Measurements from ENCODE around the gene KCTD13. TPM values are rescaled to one million over a fixed set of nuclear protein-coding genes. Genes with fewer than 3 reads are reported as not detected.

Gene KCTD13, protein sequence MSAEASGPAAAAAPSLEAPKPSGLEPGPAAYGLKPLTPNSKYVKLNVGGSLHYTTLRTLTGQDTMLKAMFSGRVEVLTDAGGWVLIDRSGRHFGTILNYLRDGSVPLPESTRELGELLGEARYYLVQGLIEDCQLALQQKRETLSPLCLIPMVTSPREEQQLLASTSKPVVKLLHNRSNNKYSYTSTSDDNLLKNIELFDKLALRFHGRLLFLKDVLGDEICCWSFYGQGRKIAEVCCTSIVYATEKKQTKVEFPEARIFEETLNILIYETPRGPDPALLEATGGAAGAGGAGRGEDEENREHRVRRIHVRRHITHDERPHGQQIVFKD
- total RNA-seq, result 10 to 100 TPM; 15.5 to 71.2 (median 24.4) TPM

DNA sequence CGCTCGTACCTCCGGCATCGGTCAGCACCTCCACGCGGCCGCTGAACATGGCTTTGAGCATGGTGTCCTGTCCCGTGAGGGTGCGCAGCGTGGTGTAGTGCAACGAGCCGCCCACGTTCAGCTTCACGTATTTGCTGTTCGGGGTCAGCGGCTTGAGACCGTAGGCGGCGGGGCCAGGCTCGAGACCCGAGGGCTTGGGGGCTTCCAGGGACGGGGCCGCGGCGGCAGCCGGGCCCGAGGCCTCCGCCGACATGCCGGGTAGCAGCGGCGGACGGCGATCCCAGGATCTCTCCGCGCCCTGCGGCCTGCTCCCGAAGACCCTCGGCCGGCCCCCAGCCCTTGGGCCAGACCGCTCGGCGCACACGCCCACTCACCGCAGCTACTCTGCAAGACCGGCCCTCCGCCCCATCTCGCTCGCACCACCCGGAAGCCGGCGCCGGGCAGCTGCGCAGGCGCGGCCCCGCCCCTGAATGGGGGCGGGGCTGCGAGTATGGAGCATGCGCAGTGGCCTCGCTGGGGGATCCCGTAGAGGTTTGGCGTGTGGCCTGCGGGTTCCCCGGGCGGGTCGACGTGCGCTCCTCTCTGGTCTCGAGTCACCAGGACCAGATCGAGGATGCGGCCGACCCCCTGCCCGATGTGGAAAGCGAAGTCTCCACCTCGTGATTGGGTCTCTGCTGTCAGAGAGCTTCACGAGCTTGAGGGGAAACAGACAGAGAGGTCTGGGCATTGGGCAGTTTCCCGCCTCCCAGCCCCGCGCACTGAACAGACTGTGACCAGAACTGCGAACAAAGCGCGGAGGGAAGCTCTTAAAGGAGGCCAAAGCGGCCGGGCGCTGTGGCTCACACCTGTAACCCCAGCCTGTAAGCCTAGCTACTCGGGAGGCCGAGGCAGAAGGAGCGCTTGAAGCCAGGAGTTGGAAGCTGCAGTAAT is at the start of gene KCTD13:
Gene KCTD13, minus strand, starts transcription at position 446 of the 930 bp plus-strand sequence. Its CDS starts 193 bp downstream, at position 253.
- Histone ChIP-seq H3K9me3 (no peaks in the 10 kb centered on the region), H3K36me3 (peaks cover 4 to 26% (median 10%) of the 10 kb centered on the region in 4 donors), H3K27ac (peak within 1 kb of the TSS; percentile 79 to 91 (median 90)), H3K4me3 (peak within 1 kb of the TSS; percentile 71 to 100 (median 84)), H3K4me1 (peaks cover 21 to 24% (median 22%) of the 10 kb centered on the region in 4 donors), H3K27me3 (no peaks in the 10 kb centered on the region)
- 1 to 2% methylated on average over 23 to 35 of the region's 89 CpGs for WGBS, 2 donors
- TF ChIP-seq POLR2A (IDR thresholded peaks at IDR 0.05) (peak in 3 of 4 donors; percentile 54 to 93 (median 61)), EP300 (IDR thresholded peaks at IDR 0.05) (no peak), POLR2AphosphoS5 (IDR thresholded peaks at IDR 0.05) (peak; percentile 85 to 91)
- TF ChIP-seq, protein P1, sequence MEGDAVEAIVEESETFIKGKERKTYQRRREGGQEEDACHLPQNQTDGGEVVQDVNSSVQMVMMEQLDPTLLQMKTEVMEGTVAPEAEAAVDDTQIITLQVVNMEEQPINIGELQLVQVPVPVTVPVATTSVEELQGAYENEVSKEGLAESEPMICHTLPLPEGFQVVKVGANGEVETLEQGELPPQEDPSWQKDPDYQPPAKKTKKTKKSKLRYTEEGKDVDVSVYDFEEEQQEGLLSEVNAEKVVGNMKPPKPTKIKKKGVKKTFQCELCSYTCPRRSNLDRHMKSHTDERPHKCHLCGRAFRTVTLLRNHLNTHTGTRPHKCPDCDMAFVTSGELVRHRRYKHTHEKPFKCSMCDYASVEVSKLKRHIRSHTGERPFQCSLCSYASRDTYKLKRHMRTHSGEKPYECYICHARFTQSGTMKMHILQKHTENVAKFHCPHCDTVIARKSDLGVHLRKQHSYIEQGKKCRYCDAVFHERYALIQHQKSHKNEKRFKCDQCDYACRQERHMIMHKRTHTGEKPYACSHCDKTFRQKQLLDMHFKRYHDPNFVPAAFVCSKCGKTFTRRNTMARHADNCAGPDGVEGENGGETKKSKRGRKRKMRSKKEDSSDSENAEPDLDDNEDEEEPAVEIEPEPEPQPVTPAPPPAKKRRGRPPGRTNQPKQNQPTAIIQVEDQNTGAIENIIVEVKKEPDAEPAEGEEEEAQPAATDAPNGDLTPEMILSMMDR (IDR thresholded peaks at IDR 0.05), result peak in 1 of 6 experiments; percentile 5
- ATAC-seq (ENCODE audit: low FRiP score in 2 of 2) (peak; percentile 97 to 99), DNase-seq (peak; percentile 90 to 97)

DNA sequence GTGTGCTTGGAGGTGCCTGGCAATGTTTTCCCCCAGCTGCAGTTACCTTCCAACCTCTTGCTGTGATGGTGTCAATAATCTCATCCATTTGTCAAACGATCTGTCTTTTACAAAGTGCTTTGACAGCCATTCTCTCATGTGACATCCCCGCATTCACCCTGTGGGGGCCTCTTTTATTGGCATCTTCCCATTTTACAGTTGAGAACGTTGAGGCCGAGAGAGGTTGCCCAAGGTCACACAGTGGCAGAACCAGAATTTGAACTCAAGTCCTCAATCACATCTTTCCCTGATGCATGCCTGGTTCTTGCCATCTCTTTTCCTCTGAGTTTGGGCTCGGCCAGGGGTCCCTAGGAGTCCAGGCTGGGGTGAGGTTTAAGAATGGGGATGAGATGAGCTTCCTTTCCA is 49.1 kb upstream of the KCTD13 start:
- Histone ChIP-seq H3K36me3 (peaks cover 19 to 41% (median 28%) of the 10 kb centered on the region in 4 donors), H3K4me3 (peak overlapping the region; percentile 68 to 98 (median 97)), H3K27ac (peak overlapping the region; percentile 93 to 98 (median 96)), H3K4me1 (peaks cover 31 to 55% (median 48%) of the 10 kb centered on the region in 4 donors), H3K27me3 (no peaks in the 10 kb centered on the region), H3K9me3 (no peaks in the 10 kb centered on the region)
- WGBS, 2 donors, result 53 to 61% methylated on average over 5 of the region's 5 CpGs
- TF ChIP-seq POLR2AphosphoS5 (IDR thresholded peaks at IDR 0.05) (no peak), EP300 (IDR thresholded peaks at IDR 0.05) (no peak), POLR2A (IDR thresholded peaks at IDR 0.05) (no peak)
- TF ChIP-seq, protein P1 (IDR thresholded peaks at IDR 0.05), result no peak
- ATAC-seq (ENCODE audit: low FRiP score in 2 of 2) (no peak), DNase-seq (no peak)

DNA sequence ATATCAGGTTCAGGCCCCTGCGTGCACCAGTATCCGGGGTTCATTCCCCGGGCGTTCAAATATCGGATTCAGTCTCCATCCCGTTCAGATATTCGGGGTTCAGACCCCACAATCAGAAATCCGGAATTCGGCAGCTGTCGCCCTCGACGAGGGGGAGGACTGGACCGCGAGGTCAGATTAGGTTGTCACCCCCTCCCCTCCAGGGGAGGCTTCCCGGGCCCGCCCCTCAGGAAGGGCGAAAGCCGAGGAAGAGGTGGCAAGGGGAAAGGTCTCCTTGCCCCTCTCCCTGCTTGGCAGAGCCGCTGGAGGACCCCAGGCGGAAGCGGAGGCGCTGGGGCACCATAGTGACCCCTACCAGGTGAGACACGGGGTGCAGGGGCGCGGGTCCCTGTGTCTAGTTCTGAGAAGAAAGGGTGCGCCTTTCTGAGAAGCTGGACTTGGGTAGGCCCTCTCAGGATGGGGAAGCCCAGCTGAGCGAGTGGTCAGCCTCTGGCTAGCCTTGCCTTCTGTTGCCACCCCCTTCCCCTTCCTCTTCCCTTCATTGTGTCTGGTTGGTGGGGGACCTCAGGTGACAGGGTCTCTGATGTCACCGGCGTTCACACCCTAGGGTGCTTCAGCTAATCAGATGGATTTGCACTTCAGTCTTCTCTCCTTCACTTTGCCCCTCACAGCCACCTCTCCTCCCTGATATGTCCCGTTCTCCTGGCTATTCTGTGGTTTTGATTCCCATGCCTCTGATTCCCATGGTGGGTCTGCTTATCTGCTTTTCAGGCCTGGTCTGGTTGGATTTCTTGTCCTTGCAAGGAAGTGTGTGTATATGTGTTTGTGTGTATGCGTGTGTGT is 48.5 kb upstream of the KCTD13 start:
- peak overlapping the region; percentile 93 to 98 (median 96) for H3K27ac ChIP-seq

More for the DNA sequence above, 48.5 kb upstream of the KCTD13 start:
- TF ChIP-seq POLR2AphosphoS5 (IDR thresholded peaks at IDR 0.05) (peak; percentile 61 to 77), EP300 (IDR thresholded peaks at IDR 0.05) (no peak), POLR2A (IDR thresholded peaks at IDR 0.05) (peak in 2 of 4 donors; percentile 21 to 45)
- TF ChIP-seq, protein P1 (IDR thresholded peaks at IDR 0.05), result no peak
- peak; percentile 5 to 38 for ATAC-seq (ENCODE audit: low FRiP score in 2 of 2)
- Histone ChIP-seq H3K4me3 (peak overlapping the region; percentile 68 to 98 (median 97)), H3K36me3 (peaks cover 15 to 39% (median 27%) of the 10 kb centered on the region in 4 donors), H3K4me1 (peaks cover 31 to 55% (median 43%) of the 10 kb centered on the region in 4 donors), H3K27me3 (no peaks in the 10 kb centered on the region), H3K9me3 (no peaks in the 10 kb centered on the region)
- peak in 1 of 2 donors; percentile 71 for DNase-seq
- WGBS, 2 donors, result 2 to 3% methylated on average over 23 to 30 of the region's 31 CpGs
